ENCODE results near the gene DSN1. TPM values are rescaled to one million over a fixed set of nuclear protein-coding genes. Genes with fewer than 3 reads are reported as not detected.
A peak's percentile ranks its signal among the peaks of the same experiment; 100 is the strongest.

The DSN1 gene
- total RNA-seq, 1 donor from 2014 or later: 24.1 TPM

- no peak for DNase-seq (ENCODE audit: extremely low spot score, unreplicated experiment)
- Mint-ChIP-seq H3K36me3 (peaks cover 12% of the 10 kb centered on the region), H3K9me3 (no peaks in the 10 kb centered on the region), H3K27me3 (no peaks in the 10 kb centered on the region), H3K27ac (no peak overlapping the region), H3K4me3 (no peak overlapping the region), H3K4me1 (ENCODE audit: unreplicated experiment) (no peaks in the 10 kb centered on the region)
- no peak for TF ChIP-seq CTCF (conservative IDR thresholded peaks at IDR 0.05)
Measured at GRCh38 chr20:36720510-36720909, 53.1 kb downstream of the DSN1 start.

GRCh38 chr20:36717657-36718056, 55.9 kb downstream of the DSN1 start:
- peak; percentile 22 for TF ChIP-seq CTCF (conservative IDR thresholded peaks at IDR 0.05)
- Mint-ChIP-seq H3K36me3 (peaks cover 9% of the 10 kb centered on the region), H3K27ac (no peak overlapping the region), H3K27me3 (no peaks in the 10 kb centered on the region), H3K4me3 (no peak overlapping the region), H3K9me3 (no peaks in the 10 kb centered on the region), H3K4me1 (ENCODE audit: unreplicated experiment) (no peaks in the 10 kb centered on the region)
- DNase-seq (ENCODE audit: extremely low spot score, unreplicated experiment): no peak

- Mint-ChIP-seq H3K4me3 (no peak overlapping the region), H3K27me3 (no peaks in the 10 kb centered on the region), H3K9me3 (no peaks in the 10 kb centered on the region), H3K27ac (no peak overlapping the region), H3K4me1 (ENCODE audit: unreplicated experiment) (no peaks in the 10 kb centered on the region), H3K36me3 (peaks cover 9% of the 10 kb centered on the region)
- DNase-seq (ENCODE audit: extremely low spot score, unreplicated experiment): no peak
- no peak for TF ChIP-seq CTCF (conservative IDR thresholded peaks at IDR 0.05)
Measured at GRCh38 chr20:36717021-36717420, 56.5 kb downstream of the DSN1 start.

GRCh38 chr20:36712775-36713174, 60.8 kb downstream of the DSN1 start:
- peaks cover under 1% of the 10 kb centered on the region for H3K36me3 Mint-ChIP-seq
- no peak overlapping the region for H3K4me3 Mint-ChIP-seq
- TF ChIP-seq CTCF (conservative IDR thresholded peaks at IDR 0.05): no peak
- H3K27me3 Mint-ChIP-seq: no peaks in the 10 kb centered on the region
- H3K27ac Mint-ChIP-seq: no peak overlapping the region
- no peak for DNase-seq (ENCODE audit: extremely low spot score, unreplicated experiment)
- H3K9me3 Mint-ChIP-seq: no peaks in the 10 kb centered on the region
- H3K4me1 Mint-ChIP-seq (ENCODE audit: unreplicated experiment): no peaks in the 10 kb centered on the region

- Mint-ChIP-seq H3K4me3 (no peak overlapping the region), H3K9me3 (no peaks in the 10 kb centered on the region), H3K27ac (no peak overlapping the region), H3K36me3 (no peaks in the 10 kb centered on the region), H3K4me1 (ENCODE audit: unreplicated experiment) (no peaks in the 10 kb centered on the region), H3K27me3 (no peaks in the 10 kb centered on the region)
- TF ChIP-seq CTCF (conservative IDR thresholded peaks at IDR 0.05): no peak
- DNase-seq (ENCODE audit: extremely low spot score, unreplicated experiment): no peak
Measured at GRCh38 chr20:36709126-36709525, 64.4 kb downstream of the DSN1 start.

- Mint-ChIP-seq H3K27me3 (no peaks in the 10 kb centered on the region), H3K9me3 (no peaks in the 10 kb centered on the region)
- no peak for DNase-seq (ENCODE audit: extremely low spot score, unreplicated experiment)
Measured at GRCh38 chr20:36703530-36703929, 70.0 kb downstream of the DSN1 start.

More at GRCh38 chr20:36703530-36703929, 70.0 kb downstream of the DSN1 start:
- Mint-ChIP-seq H3K36me3 (no peaks in the 10 kb centered on the region), H3K27ac (no peak overlapping the region), H3K4me1 (ENCODE audit: unreplicated experiment) (peaks cover 3% of the 10 kb centered on the region), H3K4me3 (no peak overlapping the region)
- TF ChIP-seq CTCF (conservative IDR thresholded peaks at IDR 0.05): no peak

Data from type B pancreatic cell (in vitro differentiated cells).